Gastroesophageal sphincter (tissue), 4 donors: ENCODE results near the gene ZSWIM4. TPM values are rescaled to one million over a fixed set of nuclear protein-coding genes. Genes with fewer than 3 reads are reported as not detected.

ENCODE experiments used
- ATAC-seq: fragments of 150-250 bp; one replicate; pipeline ENCODE4 v1.9.1; 2016; ENCODE audit warnings: mild to moderate bottlenecking, moderate library complexity
- H3K27ac ChIP-seq, 4 donors: fragments of 200-600 bp; sonication (generic) in 3 of 4; 1 replicate in 3 of 4; 2 replicates in 1 of 4; pipeline ENCODE4 v1.5.1; 2016 to 2019
- H3K27me3 ChIP-seq: fragments of 200-600 bp; sonication (generic); one replicate; pipeline ENCODE4 v1.5.1; 2019
- H3K36me3 ChIP-seq, 2 donors: fragments of 200-600 bp; sonication (generic); one replicate each; pipeline ENCODE4 v1.5.1; 2019; ENCODE audit warnings: control low read depth in 1 of 2
- H3K4me1 ChIP-seq, 3 donors: fragments of 200-600 bp; sonication (generic); 1 replicate in 2 of 3; 2 replicates in 1 of 3; pipeline ENCODE4 v1.5.1; 2016 to 2019; ENCODE audit warnings: control low read depth in 2 of 3
- H3K4me3 ChIP-seq, 2 donors: fragments of 200-600 bp; sonication (generic); one replicate each; pipeline ENCODE4 v1.5.1; 2019; ENCODE audit warnings: mild to moderate bottlenecking in 1 of 2, moderate library complexity in 1 of 2
- H3K9me3 ChIP-seq, 3 donors: fragments of 200-600 bp; sonication (generic); one replicate each; pipeline ENCODE4 v1.5.1; 2017 to 2019; ENCODE audit warnings: control low read depth in 2 of 3
- EP300 ChIP-seq: sonication (generic); formaldehyde crosslinking; IDR thresholded peaks from one replicate; pipeline ENCODE4 v1.6.1; 2017; ENCODE audit warnings: antibody characterized with exemption, mild to moderate bottlenecking
- POLR2A ChIP-seq, 2 donors: fragments of 450-650 bp; IDR thresholded peaks; one replicate each; pipeline ENCODE4 v1.6.1; 2017; ENCODE audit warnings: antibody characterized with exemption in 2 of 2, mild to moderate bottlenecking in 2 of 2, moderate library complexity in 1 of 2
- POLR2AphosphoS5 ChIP-seq: sonication (generic); formaldehyde crosslinking; IDR thresholded peaks from one replicate; pipeline ENCODE4 v1.6.1; 2017; ENCODE audit warnings: antibody characterized with exemption
- WGBS, 2 donors: methylation state at CpG; one replicate each; pipeline ENCODE4 v1.1.5; 2018; ENCODE audit warnings: low coverage in 1 of 2; 5-methylcytosine and 5-hydroxymethylcytosine counted together
- total RNA-seq, 4 donors: library from RNA; depleted of rRNA; stranded (reverse); fragments of >200 nt; gene quantifications; one replicate each; pipeline ENCODE4 v1.1.0, GENCODE V29; 2016
- TF ChIP-seq, protein P1 (sequence below), 4 experiments: fragments of 200-600 bp in 2 of 4; fragments of 450-650 bp in 2 of 4; sonication (generic) in 1 of 4; IDR thresholded peaks; one replicate each; pipeline ENCODE4 v1.5.1; 2017 to 2019; ENCODE audit warnings: antibody characterized with exemption in 4 of 4, mild to moderate bottlenecking in 2 of 4, moderate library complexity in 2 of 4

The ZSWIM4 gene
- total RNA-seq, 4 donors from 2014 or later = 3.9 to 9.2 (median 4.2) TPM

GRCh38 chr19:13841962-13842290, 46.7 kb downstream of the ZSWIM4 start:
- H3K36me3 ChIP-seq = no peaks in the 10 kb centered on the region
- H3K27ac ChIP-seq = peak overlapping the region; percentile 98 to 100 (median 100)
- H3K9me3 ChIP-seq = no peaks in the 10 kb centered on the region
- WGBS, 2 donors = 0% methylated on average over 1 to 6 of the region's 11 CpGs
- no peaks in the 10 kb centered on the region for H3K27me3 ChIP-seq
- peaks cover 0 to 81% (median 41%) of the 10 kb centered on the region in 3 donors for H3K4me1 ChIP-seq
- peak overlapping the region; percentile 91 to 98 for H3K4me3 ChIP-seq
- no peak for TF ChIP-seq POLR2A (IDR thresholded peaks at IDR 0.05)
- TF ChIP-seq, protein P1, sequence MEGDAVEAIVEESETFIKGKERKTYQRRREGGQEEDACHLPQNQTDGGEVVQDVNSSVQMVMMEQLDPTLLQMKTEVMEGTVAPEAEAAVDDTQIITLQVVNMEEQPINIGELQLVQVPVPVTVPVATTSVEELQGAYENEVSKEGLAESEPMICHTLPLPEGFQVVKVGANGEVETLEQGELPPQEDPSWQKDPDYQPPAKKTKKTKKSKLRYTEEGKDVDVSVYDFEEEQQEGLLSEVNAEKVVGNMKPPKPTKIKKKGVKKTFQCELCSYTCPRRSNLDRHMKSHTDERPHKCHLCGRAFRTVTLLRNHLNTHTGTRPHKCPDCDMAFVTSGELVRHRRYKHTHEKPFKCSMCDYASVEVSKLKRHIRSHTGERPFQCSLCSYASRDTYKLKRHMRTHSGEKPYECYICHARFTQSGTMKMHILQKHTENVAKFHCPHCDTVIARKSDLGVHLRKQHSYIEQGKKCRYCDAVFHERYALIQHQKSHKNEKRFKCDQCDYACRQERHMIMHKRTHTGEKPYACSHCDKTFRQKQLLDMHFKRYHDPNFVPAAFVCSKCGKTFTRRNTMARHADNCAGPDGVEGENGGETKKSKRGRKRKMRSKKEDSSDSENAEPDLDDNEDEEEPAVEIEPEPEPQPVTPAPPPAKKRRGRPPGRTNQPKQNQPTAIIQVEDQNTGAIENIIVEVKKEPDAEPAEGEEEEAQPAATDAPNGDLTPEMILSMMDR (IDR thresholded peaks at IDR 0.05) = no peak
- TF ChIP-seq POLR2AphosphoS5 = no peak
- TF ChIP-seq EP300 = no peak
- ATAC-seq = no peak

GRCh38 chr19:13842291-13843103, 47.3 kb downstream of the ZSWIM4 start:
- peak; percentile 46 for ATAC-seq

GRCh38 chr19:13843104-13843921, 48.1 kb downstream of the ZSWIM4 start:
- no peaks in the 10 kb centered on the region for H3K27me3 ChIP-seq
- 17% methylated on average over 1 of the region's 24 CpGs; no CpG with 5 or more reads in 1 of the 2 donors for WGBS, 2 donors
- no peak for ATAC-seq
- peak; percentile 77 for TF ChIP-seq POLR2AphosphoS5
- TF ChIP-seq, protein P1 (IDR thresholded peaks at IDR 0.05) = no peak
- peak overlapping the region; percentile 98 to 100 (median 100) for H3K27ac ChIP-seq
- H3K36me3 ChIP-seq = no peaks in the 10 kb centered on the region
- H3K4me1 ChIP-seq = peaks cover 0 to 81% (median 30%) of the 10 kb centered on the region in 3 donors
- H3K9me3 ChIP-seq = no peaks in the 10 kb centered on the region
- H3K4me3 ChIP-seq = peak overlapping the region; percentile 39 to 98

More at GRCh38 chr19:13842291-13843103, 47.3 kb downstream of the ZSWIM4 start:
- Histone ChIP-seq H3K4me3 (peak overlapping the region; percentile 91 to 98), H3K4me1 (peaks cover 0 to 81% (median 35%) of the 10 kb centered on the region in 3 donors), H3K9me3 (no peaks in the 10 kb centered on the region), H3K36me3 (no peaks in the 10 kb centered on the region), H3K27ac (peak overlapping the region; percentile 98 to 100 (median 100)), H3K27me3 (no peaks in the 10 kb centered on the region)
- whole genome bisulfite sequencing, 2 donors = no CpG with 5 or more reads among the region's 95 CpGs
- no peak for TF ChIP-seq EP300
- peak; percentile 96 to 98 for TF ChIP-seq POLR2A (IDR thresholded peaks at IDR 0.05)
- TF ChIP-seq, protein P1 (IDR thresholded peaks at IDR 0.05) = peak in 3 of 4 experiments; percentile 18 to 34 (median 21)
- TF ChIP-seq POLR2AphosphoS5 = peak; percentile 92

- TF ChIP-seq, protein P1 (IDR thresholded peaks at IDR 0.05) = no peak
- TF ChIP-seq POLR2A (IDR thresholded peaks at IDR 0.05) (no peak), EP300 (no peak), POLR2AphosphoS5 (no peak)
- Histone ChIP-seq H3K36me3 (no peaks in the 10 kb centered on the region), H3K9me3 (no peaks in the 10 kb centered on the region), H3K27me3 (no peaks in the 10 kb centered on the region), H3K4me3 (no peak overlapping the region), H3K27ac (peak overlapping the region; percentile 98 to 100 (median 100)), H3K4me1 (peaks cover 0 to 81% (median 25%) of the 10 kb centered on the region in 3 donors)
- no peak for ATAC-seq
- WGBS, 2 donors = 83 to 92% methylated on average over 2 of the region's 7 CpGs
Observed at GRCh38 chr19:13844130-13844631, 48.9 kb downstream of the ZSWIM4 start.
